Calu3 (cell line): Measurements from ENCODE around the gene TMTC4. TPM values are rescaled to one million over a fixed set of nuclear protein-coding genes. Genes with fewer than 3 reads are reported as not detected.
"Not testable (repeated sequence)": the region's sequence is repeated elsewhere in the genome, so short reads cannot be mapped to it uniquely, and the experiment has no call there.

Experiments
- BruUV-seq: library from RNA; stranded (reverse); fragments of 400-500 nt; replicated peaks from 2 replicates; lab custom pipeline; 2021; lab: Mats Ljungman, UMichigan
- CTCF ChIA-PET: fragments of 300-600 bp; sonication (Branson Sonifier 250); formaldehyde crosslinking; loops from one replicate; lab custom pipeline; 2022; ENCODE audit warnings: antibody characterized with exemption; lab: Charles Lee
- DNase-seq: peaks from one replicate; pipeline ENCODE4 v3.0.0; 2022
- H3K27ac Mint-ChIP-seq: one replicate; pipeline ENCODE4 v1.8.0; 2022; ENCODE audit warnings: mixed read lengths; ENCODE audit not compliant: unreplicated experiment
- H3K27me3 Mint-ChIP-seq: one replicate; pipeline ENCODE4 v1.8.0; 2022; ENCODE audit warnings: mixed read lengths; ENCODE audit not compliant: unreplicated experiment
- H3K36me3 Mint-ChIP-seq: one replicate; pipeline ENCODE4 v1.8.0; 2022; ENCODE audit warnings: mild to moderate bottlenecking, moderate library complexity, mixed read lengths; ENCODE audit not compliant: insufficient read depth, unreplicated experiment
- H3K4me1 Mint-ChIP-seq: one replicate; pipeline ENCODE4 v1.8.0; 2022; ENCODE audit warnings: mild to moderate bottlenecking, low read depth, mixed read lengths; ENCODE audit not compliant: unreplicated experiment
- H3K4me3 Mint-ChIP-seq: one replicate; pipeline ENCODE4 v1.8.0; 2022; ENCODE audit warnings: mild to moderate bottlenecking, low read depth, moderate library complexity, mixed read lengths; ENCODE audit not compliant: unreplicated experiment
- H3K9me3 Mint-ChIP-seq: one replicate; pipeline ENCODE4 v1.8.0; 2022; ENCODE audit warnings: low read depth, mixed read lengths; ENCODE audit not compliant: unreplicated experiment
- intact Hi-C: fragments of 100-400 bp; cut with micrococcal nuclease; formaldehyde crosslinking; loops from one replicate; pipeline ENCODE4 v1.10.0; 2022; ENCODE audit not compliant: unreplicated experiment
- total RNA-seq: library from RNA; stranded (reverse); gene quantifications from 2 replicates; pipeline ENCODE4 v1.2.3, GENCODE V29; 2022
- TF ChIP-seq, protein P1 (sequence below): fragments of 200-600 bp; IDR thresholded peaks from one replicate; pipeline ENCODE4 v1.8.0; 2022; ENCODE audit warnings: antibody characterized with exemption; ENCODE audit not compliant: unreplicated experiment

Gene TMTC4
- total RNA-seq, 1 experiment from 2014 or later, result 8.2 TPM

DNA sequence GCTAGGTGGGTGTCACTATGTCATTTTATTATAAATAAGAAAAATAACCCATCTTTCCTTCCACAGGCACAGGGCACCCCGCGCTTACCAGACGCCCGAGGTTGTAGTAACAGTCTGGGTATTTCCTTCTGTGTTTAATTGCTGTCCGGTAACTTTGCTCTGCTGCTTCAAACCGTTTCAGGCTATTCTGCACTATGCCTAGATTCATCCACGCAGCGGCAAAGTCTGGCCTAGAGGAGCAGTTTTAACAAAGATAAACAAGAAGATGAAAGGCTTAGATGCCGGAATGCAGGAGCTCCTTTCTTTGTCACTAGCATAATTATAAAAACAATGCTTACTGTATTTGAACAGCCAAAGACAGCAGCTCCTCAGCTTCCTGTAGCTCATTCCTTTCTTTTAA lies 49.1 kb downstream of the TMTC4 start:
- TF ChIP-seq, protein P1, sequence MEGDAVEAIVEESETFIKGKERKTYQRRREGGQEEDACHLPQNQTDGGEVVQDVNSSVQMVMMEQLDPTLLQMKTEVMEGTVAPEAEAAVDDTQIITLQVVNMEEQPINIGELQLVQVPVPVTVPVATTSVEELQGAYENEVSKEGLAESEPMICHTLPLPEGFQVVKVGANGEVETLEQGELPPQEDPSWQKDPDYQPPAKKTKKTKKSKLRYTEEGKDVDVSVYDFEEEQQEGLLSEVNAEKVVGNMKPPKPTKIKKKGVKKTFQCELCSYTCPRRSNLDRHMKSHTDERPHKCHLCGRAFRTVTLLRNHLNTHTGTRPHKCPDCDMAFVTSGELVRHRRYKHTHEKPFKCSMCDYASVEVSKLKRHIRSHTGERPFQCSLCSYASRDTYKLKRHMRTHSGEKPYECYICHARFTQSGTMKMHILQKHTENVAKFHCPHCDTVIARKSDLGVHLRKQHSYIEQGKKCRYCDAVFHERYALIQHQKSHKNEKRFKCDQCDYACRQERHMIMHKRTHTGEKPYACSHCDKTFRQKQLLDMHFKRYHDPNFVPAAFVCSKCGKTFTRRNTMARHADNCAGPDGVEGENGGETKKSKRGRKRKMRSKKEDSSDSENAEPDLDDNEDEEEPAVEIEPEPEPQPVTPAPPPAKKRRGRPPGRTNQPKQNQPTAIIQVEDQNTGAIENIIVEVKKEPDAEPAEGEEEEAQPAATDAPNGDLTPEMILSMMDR, result no peak
- BruUV-seq, result no TSS peak
- CTCF ChIA-PET, result no interaction called here
- Mint-ChIP-seq H3K4me3 (no peak overlapping the region), H3K27me3 (no peaks in the 10 kb centered on the region), H3K36me3 (no peaks in the 10 kb centered on the region), H3K4me1 (no peaks in the 10 kb centered on the region), H3K27ac (no peak overlapping the region), H3K9me3 (peaks cover 2% of the 10 kb centered on the region)
- intact Hi-C loops, result no loop called here
- no peak for DNase-seq

DNA sequence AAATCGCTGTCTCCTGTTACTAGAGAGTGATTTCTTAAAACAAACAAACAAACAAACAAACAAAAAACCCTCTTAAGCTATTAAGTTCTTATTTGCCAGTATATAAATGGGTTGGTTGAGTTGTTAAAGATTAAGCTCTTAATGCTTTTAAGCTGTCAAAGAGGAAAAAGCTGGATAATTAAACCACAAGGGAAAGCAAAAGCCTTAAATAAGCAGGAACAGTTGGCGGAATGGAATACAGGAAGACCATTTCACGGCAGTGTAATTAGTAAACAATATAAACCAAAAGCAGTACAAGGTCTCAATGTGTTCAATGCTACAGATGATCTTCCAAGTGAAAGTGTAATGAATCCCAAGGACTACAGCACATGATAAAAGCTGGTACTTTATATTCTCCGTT lies 53.8 kb downstream of the TMTC4 start:
- TF ChIP-seq, protein P1, result no peak
- BruUV-seq, result no TSS peak
- Mint-ChIP-seq H3K27ac (no peak overlapping the region), H3K4me1 (no peaks in the 10 kb centered on the region), H3K9me3 (peaks cover 3% of the 10 kb centered on the region), H3K27me3 (no peaks in the 10 kb centered on the region), H3K4me3 (no peak overlapping the region), H3K36me3 (no peaks in the 10 kb centered on the region)
- CTCF ChIA-PET, result no interaction called here
- no peak for DNase-seq
- intact Hi-C loops, result no loop called here

DNA sequence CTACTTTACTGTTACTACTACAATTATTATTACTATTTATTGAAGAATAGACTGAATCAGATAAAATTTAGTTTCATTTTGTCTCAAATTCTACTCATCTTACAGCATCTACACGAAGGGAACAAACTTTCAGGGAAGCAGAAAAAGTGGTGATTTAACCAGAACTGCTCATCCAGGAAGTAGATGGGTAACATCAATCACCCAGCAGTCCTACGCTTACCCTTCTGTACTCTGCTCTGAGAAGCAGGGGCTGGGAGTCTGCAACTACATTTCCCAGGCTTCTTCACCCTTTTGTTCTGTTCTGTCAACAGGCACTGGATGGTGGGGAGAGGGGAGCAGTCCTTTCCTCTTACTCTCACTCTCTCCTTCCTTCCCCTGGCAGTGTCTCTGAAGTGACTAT lies 54.7 kb downstream of the TMTC4 start:
- H3K4me3 Mint-ChIP-seq, result no peak overlapping the region
- BruUV-seq, result no TSS peak

DNA sequence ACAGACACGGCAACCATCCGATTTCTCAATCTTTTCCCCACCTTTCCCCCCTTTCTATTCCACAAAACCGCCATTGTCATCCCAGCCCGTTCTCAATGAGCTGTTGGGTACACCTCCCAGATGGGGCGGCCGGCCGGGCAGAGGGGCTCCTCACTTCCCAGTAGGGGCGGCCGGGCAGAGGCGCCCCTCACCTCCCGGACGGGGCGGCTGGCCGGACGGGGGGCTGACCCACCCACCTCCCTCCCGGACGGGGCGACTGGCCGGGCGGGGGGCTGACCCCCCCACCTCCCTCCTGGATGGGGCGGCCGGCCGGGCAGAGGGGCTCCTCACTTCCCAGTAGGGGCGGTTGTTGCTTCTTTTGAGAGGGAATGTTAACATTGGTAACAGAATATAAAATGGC lies 55.7 kb downstream of the TMTC4 start:
- H3K27me3 Mint-ChIP-seq, BruUV-seq, H3K36me3 Mint-ChIP-seq, intact Hi-C loops, H3K4me3 Mint-ChIP-seq, H3K27ac Mint-ChIP-seq, H3K9me3 Mint-ChIP-seq, H3K4me1 Mint-ChIP-seq, DNase-seq, CTCF ChIA-PET: not testable (repeated sequence)

More for the DNA sequence above, 54.7 kb downstream of the TMTC4 start:
- Mint-ChIP-seq H3K27ac (no peak overlapping the region), H3K36me3 (no peaks in the 10 kb centered on the region), H3K4me1 (no peaks in the 10 kb centered on the region), H3K27me3 (no peaks in the 10 kb centered on the region), H3K9me3 (peaks cover 3% of the 10 kb centered on the region)
- CTCF ChIA-PET, result no interaction called here
- intact Hi-C loops, result no loop called here
- no peak for DNase-seq
- TF ChIP-seq, protein P1, result no peak

DNA sequence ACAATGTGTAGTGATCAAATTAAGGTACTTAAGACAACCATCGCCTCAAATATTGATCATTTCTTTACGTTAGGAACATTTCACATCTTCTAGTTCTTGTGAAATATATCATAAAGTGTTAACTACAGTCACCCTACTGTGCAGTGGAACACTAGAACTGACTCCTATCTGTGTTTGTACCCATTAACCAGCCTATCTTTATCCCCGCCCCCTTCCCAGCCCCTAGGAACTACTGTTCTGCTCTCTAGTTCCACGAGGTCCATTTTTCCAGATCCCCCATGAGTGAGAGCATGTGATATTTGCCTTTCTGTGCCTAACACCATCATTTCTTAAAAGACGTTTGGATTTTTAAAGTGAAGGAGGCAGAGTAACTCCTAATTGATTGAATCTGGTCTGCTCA lies 61.6 kb downstream of the TMTC4 start:
- no peak for DNase-seq
- no peaks in the 10 kb centered on the region for H3K36me3 Mint-ChIP-seq
- intact Hi-C loops, result no loop called here
- H3K4me1 Mint-ChIP-seq, result no peaks in the 10 kb centered on the region
- no peak overlapping the region for H3K4me3 Mint-ChIP-seq
- TF ChIP-seq, protein P1, result no peak
- no TSS peak for BruUV-seq
- no peaks in the 10 kb centered on the region for H3K9me3 Mint-ChIP-seq
- H3K27me3 Mint-ChIP-seq, result no peaks in the 10 kb centered on the region
- CTCF ChIA-PET, result no interaction called here
- no peak overlapping the region for H3K27ac Mint-ChIP-seq
